Mucosa of rectum (tissue), 2 donors: ENCODE data around the gene ING4.

Source experiments
- H3K27ac ChIP-seq, 2 donors: one replicate each; pipeline ENCODE4 v1.7.0; 2013; ENCODE audit warnings: inconsistent platforms in 2 of 2, low read depth in 2 of 2, low read length in 2 of 2
- H3K27me3 ChIP-seq, 2 donors: one replicate each; pipeline ENCODE4 v1.7.0; 2013; ENCODE audit warnings: low read length in 2 of 2; ENCODE audit not compliant: control insufficient read depth in 2 of 2, insufficient read depth in 2 of 2
- H3K36me3 ChIP-seq, 2 donors: one replicate each; pipeline ENCODE4 v1.7.0; 2013; ENCODE audit warnings: low read length in 2 of 2; ENCODE audit not compliant: control insufficient read depth in 2 of 2, insufficient read depth in 2 of 2
- H3K4me1 ChIP-seq, 2 donors: one replicate each; pipeline ENCODE4 v1.7.0; 2013; ENCODE audit warnings: low read length in 2 of 2, mild to moderate bottlenecking in 1 of 2; ENCODE audit not compliant: control insufficient read depth in 2 of 2, insufficient read depth in 2 of 2
- H3K4me3 ChIP-seq, 2 donors: one replicate each; pipeline ENCODE4 v1.7.0; 2013; ENCODE audit warnings: low read length in 2 of 2
- H3K9ac ChIP-seq, 2 donors: one replicate each; pipeline ENCODE4 v1.7.0; 2013; ENCODE audit warnings: low read length in 2 of 2, low read depth in 1 of 2, mild to moderate bottlenecking in 1 of 2
- H3K9me3 ChIP-seq, 2 donors: one replicate each; pipeline ENCODE4 v1.7.0; 2013; ENCODE audit warnings: low read length in 2 of 2; ENCODE audit not compliant: control insufficient read depth in 2 of 2
- donor health status: healthy.
- donor health status: Normal muscosa, but diverticular disease.

Gene ING4

DNA sequence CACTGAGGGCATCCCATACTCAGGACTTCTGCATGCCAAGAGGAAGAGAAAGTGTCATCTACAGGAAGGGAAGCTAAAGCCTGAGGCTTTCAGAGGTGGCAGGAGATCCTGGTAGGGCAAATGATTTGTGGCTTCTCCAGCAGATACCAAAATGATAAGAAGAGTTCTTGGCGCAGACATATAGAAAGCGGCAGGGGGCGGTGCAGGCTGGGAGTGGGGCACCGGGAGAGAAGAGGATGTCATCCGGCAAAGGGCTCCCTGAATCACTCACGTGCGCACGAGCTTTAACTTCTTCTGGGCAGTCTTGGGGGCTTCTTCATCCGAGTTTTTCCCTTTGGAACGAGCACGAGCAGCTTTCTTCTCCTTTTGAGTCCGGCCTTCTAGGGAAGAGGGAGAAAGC, 10.5 kb downstream of the ING4 start:
- Histone ChIP-seq H3K9me3 (no peaks in the 10 kb centered on the region), H3K4me3 (no peak overlapping the region), H3K27me3 (no peaks in the 10 kb centered on the region), H3K27ac (no peak overlapping the region), H3K9ac (no peak overlapping the region), H3K36me3 (peaks cover 42 to 58% of the 10 kb centered on the region in 2 donors), H3K4me1 (no peaks in the 10 kb centered on the region)

DNA sequence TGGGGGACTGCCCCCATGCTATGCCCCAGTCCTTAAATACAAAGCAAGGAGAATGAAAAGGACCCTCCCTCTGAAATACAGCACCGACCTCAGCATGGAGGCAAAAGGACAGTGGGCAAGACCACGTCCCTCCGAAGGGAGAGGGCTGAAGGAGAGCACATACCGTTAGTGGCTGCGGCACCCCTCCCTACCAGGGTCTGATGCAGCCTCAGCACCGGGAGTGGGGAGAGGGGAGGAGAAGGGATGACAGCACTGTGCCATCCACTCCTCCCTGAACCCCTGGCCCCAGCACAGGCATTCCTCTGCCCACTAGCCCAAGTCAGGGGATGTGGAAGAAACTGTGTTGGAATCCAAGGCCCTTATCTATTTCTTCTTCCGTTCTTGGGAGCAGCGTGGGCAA, 12.1 kb downstream of the ING4 start:
- Histone ChIP-seq H3K36me3 (peaks cover 36 to 50% of the 10 kb centered on the region in 2 donors), H3K4me3 (no peak overlapping the region)

DNA sequence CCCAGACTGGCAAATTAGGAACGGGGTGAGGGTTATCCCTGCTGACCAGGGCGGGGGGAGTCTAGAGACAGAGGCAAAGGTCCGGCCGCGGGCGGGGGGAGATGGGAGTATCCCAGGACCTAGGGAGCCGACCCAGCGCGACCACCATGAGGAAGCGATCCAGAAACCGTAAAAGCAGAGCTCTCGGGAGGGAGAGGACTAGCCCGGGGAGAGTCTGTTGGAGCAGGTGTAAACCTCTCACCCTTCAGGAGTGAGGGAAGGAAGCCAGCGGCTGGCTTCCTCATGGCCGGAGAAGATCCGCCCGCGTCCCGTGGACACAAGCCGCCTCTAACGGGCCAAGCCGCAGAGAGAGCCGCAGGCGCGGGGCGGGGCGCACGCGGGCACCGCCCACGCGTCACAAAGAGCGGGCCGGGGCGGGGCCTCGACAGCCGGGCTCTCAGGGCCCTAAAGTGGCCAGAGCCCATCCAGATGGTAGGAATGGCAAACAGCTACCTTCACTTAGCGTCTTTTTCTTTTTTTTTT, 15.8 kb downstream of the ING4 start, which contains the start of gene ACRBP:
ACRBP (minus strand) TSS at position 350 of the 522 bp plus-strand sequence; CDS start at position 284, 66 bp downstream.
- Histone ChIP-seq H3K27ac (peak within 1 kb of the TSS in 1 of 2 donors; percentile 38), H3K4me3 (peak within 1 kb of the TSS; percentile 49 to 72), H3K27me3 (no peaks in the 10 kb centered on the region), H3K9ac (peak within 1 kb of the TSS; percentile 52 to 53), H3K9me3 (no peaks in the 10 kb centered on the region), H3K36me3 (peaks cover 15 to 26% of the 10 kb centered on the region in 2 donors), H3K4me1 (peaks cover 10% of the 10 kb centered on the region in 2 donors)

More for the DNA sequence above, 12.1 kb downstream of the ING4 start:
- no peaks in the 10 kb centered on the region for H3K27me3 ChIP-seq
- no peaks in the 10 kb centered on the region for H3K9me3 ChIP-seq
- H3K27ac ChIP-seq = no peak overlapping the region
- peaks cover 10% of the 10 kb centered on the region in 2 donors for H3K4me1 ChIP-seq
- no peak overlapping the region for H3K9ac ChIP-seq

DNA sequence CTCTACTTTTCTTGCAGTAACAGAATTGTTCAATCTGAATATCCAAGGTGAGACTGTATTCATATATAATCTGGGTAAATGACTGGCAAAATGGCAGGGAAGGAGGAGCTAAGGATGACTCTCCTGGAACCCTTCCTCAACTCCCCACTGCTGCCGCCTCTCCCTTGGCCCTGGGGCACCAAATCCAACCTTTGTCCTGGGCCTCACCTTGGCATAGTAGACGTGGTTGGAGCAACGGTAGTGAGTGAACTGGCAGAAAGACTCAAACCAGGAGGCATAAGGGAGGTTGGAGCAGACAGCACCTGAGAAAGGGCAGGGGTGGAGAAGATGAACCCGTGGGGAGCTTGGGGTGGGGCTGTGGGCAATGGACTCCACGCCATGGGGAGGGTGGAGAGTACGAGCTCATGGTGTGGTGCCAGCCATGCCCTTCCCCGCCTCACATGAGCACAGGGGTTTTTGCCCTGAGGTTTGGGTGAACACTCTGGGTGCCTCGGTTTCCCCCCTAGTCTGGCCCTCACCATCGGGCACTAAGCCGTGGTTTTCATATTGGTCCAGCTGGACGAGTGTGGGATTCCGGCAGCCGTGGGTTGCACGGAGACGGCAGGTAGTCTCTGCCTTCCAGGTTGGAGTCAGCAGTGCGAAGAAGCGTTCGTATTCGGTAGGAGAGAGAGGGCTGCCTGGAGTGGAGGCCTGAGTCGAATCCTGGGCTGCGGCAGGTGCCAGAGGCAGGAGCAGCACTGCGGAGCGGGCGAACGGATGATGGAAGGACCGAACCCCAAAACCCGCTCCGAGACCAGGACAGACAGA, 16.4 kb downstream of the ING4 start:
- H3K9ac ChIP-seq = peak overlapping the region; percentile 52 to 53
- H3K4me3 ChIP-seq = peak overlapping the region; percentile 49 to 72
- no peak overlapping the region for H3K27ac ChIP-seq
- peaks cover 12 to 22% of the 10 kb centered on the region in 2 donors for H3K36me3 ChIP-seq
- no peaks in the 10 kb centered on the region for H3K27me3 ChIP-seq
- no peaks in the 10 kb centered on the region for H3K9me3 ChIP-seq
- H3K4me1 ChIP-seq = peaks cover 10% of the 10 kb centered on the region in 2 donors

DNA sequence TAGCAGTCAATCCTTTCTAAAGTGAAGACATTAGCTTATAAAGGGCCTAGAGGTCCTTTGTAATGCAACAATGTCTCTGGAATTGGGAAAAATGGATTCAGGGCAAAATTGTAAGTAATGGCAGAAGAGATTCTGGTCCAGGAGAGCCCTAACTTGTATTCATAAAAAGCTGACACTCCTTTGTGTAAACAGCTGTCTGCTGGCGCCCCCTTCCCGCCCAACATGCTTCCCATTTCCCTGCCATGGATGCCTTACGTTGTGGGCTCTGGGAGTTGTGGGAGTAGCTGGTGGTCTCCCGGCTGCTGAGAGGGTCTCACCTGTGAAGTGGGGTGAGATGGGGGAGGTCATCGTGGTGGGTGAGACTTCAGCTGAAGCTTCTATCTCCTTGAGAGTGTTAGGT, 18.0 kb downstream of the ING4 start:
- Histone ChIP-seq H3K27me3 (no peaks in the 10 kb centered on the region), H3K4me3 (no peak overlapping the region), H3K9ac (peak overlapping the region in 1 of 2 donors; percentile 9), H3K9me3 (no peaks in the 10 kb centered on the region), H3K4me1 (peaks cover 10% of the 10 kb centered on the region in 2 donors), H3K27ac (peak overlapping the region in 1 of 2 donors; percentile 21), H3K36me3 (peaks cover 0 to 8% of the 10 kb centered on the region in 2 donors)

DNA sequence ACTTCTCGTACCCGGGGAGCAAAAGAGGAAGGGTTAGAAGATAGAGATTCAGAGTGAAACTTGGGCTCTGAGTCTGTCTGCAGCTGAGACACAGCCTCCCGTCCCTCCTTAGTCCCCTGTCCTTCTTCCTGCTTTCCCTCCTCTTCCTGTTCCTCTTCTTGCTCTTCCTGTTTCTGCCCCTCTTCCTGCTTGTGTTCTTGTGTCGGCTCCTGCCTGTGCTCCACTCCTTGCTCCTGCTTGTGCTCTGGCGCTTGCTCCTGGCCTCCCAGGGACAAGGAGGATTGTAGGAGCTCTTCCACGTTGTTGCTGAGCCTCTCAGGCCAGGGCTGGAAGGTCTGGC, 18.7 kb downstream of the ING4 start:
- Histone ChIP-seq H3K27ac (peak overlapping the region; percentile 14 to 21), H3K27me3 (no peaks in the 10 kb centered on the region), H3K4me1 (peaks cover 10% of the 10 kb centered on the region in 2 donors), H3K9me3 (no peaks in the 10 kb centered on the region), H3K9ac (no peak overlapping the region), H3K4me3 (no peak overlapping the region), H3K36me3 (peaks cover 0 to 8% of the 10 kb centered on the region in 2 donors)

DNA sequence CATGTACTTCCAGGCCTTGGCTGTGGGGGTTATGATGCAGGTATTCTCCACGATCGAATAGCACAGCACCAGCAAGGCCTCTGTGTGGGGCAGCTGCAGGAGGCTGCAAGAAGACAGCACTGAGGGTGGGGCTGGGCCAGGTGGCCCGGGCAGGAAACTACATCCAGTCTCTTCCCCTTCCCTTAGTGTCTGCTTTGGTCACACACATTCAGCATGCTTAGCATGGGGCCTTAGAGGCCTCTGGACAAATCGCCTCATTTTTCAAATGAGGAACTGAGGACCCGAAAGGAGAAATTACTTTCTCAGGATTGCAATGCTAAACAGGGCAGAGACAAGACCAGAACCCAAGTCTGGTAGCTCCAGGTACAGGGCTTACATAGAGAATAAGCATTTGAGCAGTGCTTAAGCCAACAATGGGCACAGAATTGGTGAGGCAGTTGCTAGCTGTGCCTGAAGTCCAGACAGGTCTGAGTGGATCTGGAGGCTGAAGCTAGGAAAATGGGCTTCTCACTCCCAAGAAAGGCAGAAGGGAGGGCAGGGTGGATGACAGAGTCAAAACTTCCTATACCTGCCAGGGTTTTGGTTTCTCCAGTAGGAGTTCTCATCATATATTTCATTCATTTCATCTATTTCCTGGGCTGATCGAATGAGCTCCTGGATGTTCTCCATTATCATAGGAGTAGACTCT, 19.2 kb downstream of the ING4 start:
- Histone ChIP-seq H3K9ac (no peak overlapping the region), H3K27ac (peak overlapping the region; percentile 21 to 25), H3K9me3 (no peaks in the 10 kb centered on the region), H3K4me1 (peaks cover 10% of the 10 kb centered on the region in 2 donors), H3K27me3 (no peaks in the 10 kb centered on the region), H3K36me3 (peaks cover 0 to 8% of the 10 kb centered on the region in 2 donors), H3K4me3 (peak overlapping the region in 1 of 2 donors; percentile 0)

DNA sequence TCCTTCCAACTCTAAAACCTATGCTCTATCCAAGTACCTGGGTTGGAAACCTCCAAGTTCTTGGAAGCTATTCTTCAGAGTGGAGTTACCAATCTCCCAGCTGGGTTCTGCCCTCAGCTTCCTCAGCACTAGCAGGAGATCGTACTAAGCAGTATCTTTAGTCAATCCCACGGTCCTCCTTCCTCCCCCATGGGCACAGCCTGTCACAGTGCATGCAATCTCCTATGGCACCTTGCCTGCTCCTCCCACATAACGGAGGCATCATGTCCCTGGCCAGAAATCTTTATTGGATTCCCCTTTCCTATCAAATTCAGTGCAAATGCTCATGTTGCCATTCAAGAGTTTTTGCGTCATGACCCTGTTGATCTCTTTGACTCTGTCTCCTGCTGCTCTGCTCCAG, 21.8 kb downstream of the ING4 start:
- Histone ChIP-seq H3K27me3 (no peaks in the 10 kb centered on the region), H3K9me3 (no peaks in the 10 kb centered on the region), H3K4me3 (no peak overlapping the region), H3K4me1 (peaks cover 3 to 5% of the 10 kb centered on the region in 2 donors), H3K36me3 (no peaks in the 10 kb centered on the region), H3K9ac (no peak overlapping the region), H3K27ac (no peak overlapping the region)

DNA sequence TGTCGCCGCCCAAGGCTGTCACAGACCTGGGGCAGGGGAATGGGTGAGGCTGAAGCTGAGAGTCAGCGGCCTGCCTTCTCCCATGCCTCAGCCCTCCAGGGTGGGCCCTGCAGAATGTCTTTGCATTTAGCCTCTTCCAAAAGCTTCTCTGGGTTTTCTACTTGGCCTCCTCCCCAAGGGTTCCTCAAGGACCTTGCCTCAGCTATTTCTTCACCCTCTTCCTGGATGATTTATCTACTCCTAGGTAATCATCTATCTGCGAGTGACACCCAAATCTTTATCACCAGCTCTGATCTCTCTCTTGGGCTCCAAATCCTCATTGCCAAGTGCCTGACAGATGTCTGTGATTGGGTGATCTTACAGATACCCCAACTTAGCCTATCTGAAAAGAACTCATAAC, 22.4 kb downstream of the ING4 start:
- H3K9ac ChIP-seq = no peak overlapping the region
- peaks cover 5 to 8% of the 10 kb centered on the region in 2 donors for H3K4me1 ChIP-seq
- H3K9me3 ChIP-seq = no peaks in the 10 kb centered on the region
- H3K27me3 ChIP-seq = no peaks in the 10 kb centered on the region
- no peaks in the 10 kb centered on the region for H3K36me3 ChIP-seq
- no peak overlapping the region for H3K4me3 ChIP-seq
- no peak overlapping the region for H3K27ac ChIP-seq
